ENCODE results near the gene MED12.
A peak's percentile ranks its signal among the peaks of the same experiment; 100 is the strongest.

MED12 gene

DNA sequence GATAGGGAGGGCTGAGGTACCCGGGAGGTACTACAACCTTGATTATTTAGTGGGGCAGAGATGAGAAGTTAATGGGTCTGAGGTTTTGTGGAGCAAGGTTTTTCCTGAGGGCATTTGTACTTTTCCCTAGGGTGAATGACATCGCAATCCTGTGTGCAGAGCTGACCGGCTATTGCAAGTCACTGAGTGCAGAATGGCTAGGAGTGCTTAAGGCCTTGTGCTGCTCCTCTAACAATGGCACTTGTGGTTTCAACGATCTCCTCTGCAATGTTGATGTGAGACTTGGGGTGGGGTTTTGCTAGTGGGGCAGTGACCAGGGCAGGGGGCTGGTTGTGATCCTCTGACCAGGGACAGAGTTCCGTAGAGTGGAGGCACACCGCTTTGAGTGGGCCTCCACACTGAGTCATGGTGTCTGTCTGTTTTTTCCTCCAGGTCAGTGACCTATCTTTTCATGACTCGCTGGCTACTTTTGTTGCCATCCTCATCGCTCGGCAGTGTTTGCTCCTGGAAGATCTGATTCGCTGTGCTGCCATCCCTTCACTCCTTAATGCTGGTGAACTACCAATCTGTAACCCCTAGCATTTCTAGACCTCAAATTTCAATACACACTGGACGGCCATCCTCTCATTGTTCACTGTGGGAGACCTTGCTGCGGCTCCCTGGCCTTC, 9.9 kb downstream of the MED12 start:
- TF ChIP-seq, protein P1, sequence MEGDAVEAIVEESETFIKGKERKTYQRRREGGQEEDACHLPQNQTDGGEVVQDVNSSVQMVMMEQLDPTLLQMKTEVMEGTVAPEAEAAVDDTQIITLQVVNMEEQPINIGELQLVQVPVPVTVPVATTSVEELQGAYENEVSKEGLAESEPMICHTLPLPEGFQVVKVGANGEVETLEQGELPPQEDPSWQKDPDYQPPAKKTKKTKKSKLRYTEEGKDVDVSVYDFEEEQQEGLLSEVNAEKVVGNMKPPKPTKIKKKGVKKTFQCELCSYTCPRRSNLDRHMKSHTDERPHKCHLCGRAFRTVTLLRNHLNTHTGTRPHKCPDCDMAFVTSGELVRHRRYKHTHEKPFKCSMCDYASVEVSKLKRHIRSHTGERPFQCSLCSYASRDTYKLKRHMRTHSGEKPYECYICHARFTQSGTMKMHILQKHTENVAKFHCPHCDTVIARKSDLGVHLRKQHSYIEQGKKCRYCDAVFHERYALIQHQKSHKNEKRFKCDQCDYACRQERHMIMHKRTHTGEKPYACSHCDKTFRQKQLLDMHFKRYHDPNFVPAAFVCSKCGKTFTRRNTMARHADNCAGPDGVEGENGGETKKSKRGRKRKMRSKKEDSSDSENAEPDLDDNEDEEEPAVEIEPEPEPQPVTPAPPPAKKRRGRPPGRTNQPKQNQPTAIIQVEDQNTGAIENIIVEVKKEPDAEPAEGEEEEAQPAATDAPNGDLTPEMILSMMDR (IDR thresholded peaks at IDR 0.05; ENCODE audit: low read depth, low read length): no peak
- DNase-seq (ENCODE audit: extremely low read depth, low read depth): no peak

DNA sequence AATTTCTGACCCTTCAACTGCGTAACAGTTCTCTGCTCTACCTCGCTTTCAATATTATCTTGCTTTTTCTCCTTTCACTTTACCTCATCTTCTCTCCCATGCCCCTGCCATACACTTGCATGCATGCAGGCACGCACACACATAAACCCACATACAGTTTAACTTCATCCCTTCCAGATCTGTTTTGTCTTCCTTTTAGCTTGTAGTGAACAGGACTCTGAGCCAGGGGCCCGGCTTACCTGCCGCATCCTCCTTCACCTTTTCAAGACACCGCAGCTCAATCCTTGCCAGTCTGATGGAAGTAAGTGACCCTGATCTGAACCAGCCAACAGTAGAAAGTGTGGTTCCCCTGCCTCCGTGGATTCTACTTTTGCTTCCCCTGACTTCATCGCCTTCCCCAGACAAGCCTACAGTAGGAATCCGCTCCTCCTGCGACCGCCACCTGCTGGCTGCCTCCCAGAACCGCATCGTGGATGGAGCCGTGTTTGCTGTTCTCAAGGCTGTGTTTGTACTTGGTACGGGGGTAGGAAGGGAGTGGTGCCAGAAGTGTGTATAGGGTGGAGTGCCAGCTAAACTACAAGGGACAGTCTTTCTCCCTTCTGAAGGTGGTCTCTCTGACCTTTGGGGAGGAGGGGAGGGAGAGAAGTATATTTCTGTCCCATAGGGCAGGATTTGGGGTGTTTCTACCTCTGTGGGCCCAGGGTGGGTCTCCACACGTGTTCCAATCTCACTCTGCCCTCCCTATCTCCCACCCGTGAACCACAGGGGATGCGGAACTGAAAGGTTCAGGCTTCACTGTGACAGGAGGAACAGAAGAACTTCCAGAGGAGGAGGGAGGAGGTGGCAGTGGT, 10.7 kb downstream of the MED12 start:
- DNase-seq (ENCODE audit: extremely low read depth, low read depth): no peak
- TF ChIP-seq, protein P1 (IDR thresholded peaks at IDR 0.05; ENCODE audit: low read depth, low read length): peak; percentile 78

DNA sequence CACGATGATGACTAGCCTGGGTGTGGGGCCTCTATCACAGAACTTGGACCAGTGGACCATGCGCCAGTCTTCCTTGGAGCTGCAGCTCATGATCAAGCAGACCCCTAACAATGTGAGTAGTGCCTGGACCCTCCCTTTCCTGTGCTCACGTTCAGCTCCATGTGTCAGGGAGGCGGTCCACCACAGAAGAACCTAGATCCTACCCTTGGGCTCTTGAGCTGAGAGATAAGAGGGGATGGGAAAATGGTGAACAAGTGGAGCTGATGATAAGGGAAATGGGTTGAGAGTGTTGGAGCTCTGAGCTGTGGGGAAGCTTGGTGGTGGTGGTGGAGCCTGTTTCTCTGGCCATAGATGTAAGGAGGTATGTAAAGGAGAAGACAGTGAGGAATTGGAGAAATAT, 13.1 kb downstream of the MED12 start:
- TF ChIP-seq, protein P1 (IDR thresholded peaks at IDR 0.05; ENCODE audit: low read depth, low read length): no peak

DNA sequence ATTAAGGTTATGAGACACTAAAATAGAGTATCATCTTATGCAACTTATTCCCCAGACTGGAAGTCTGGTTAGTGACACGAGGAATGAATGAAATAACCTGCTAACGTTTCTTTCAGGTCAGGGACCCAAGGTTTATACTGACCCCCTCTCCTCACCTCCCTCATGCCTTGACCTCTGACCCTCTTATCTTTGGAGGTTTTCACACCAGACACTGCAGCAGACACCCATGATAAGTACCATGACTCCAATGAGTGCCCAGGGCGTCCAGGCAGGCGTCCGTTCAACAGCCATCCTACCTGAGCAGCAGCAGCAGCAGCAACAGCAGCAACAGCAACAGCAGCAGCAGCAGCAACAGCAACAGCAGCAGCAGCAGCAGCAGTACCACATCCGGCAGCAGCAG, 22.0 kb downstream of the MED12 start:
- no peak for DNase-seq (ENCODE audit: extremely low read depth, low read depth)
- TF ChIP-seq, protein P1 (IDR thresholded peaks at IDR 0.05; ENCODE audit: low read depth, low read length): no peak

More for the DNA sequence above, 13.1 kb downstream of the MED12 start:
- no peak for DNase-seq (ENCODE audit: extremely low read depth, low read depth)

DNA sequence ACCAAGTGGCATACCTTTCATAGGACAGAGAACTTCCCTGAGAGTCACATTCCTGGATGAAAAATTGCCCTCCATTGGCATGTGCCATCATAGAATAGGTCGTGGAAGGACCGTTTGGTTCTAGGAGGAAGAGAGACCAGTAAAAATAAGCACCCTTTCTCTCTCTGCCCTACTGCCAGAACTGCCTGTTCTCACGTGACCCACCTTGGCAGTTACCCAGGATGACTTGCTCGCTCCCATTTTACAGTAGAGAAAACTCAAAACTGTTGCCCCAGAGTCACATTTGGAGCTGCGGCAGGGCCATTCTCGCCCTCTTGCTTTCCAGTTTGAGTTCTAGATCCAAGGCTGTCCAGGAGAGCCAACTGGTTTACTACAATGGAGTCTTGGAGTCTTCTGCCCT, 25.1 kb downstream of the MED12 start:
- TF ChIP-seq, protein P1 (IDR thresholded peaks at IDR 0.05; ENCODE audit: low read depth, low read length): no peak
- no peak for DNase-seq (ENCODE audit: extremely low read depth, low read depth)

DNA sequence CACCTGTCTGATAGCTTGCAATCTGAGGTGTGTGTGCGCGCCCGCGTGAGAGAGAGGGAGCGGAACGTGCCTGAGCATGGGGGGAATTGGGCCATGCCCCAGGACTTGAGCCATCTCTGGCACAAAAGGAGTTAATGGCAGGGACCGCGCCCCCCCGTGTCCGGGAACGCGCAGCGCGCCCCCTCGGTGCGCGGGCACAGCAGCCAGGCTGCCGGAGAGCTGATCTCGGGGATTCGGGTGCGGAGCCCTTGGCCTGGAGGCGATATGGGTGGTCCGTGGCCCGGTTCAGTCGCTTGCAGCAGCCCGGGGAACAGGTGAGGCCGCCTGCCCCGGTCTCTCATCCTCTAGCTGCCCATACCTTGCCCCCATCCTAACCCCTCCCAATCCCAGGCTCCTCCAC, 26.3 kb downstream of the MED12 start, which contains the start of gene NLGN3:
TSS of gene NLGN3 (plus strand) at position 191 of the 400 bp plus-strand sequence. CDS start 2,909 bp downstream, outside the sequence.
- DNase-seq (ENCODE audit: extremely low read depth, low read depth): no peak
- TF ChIP-seq, protein P1 (IDR thresholded peaks at IDR 0.05; ENCODE audit: low read depth, low read length): no peak
